IPS-NIHi7 (cell line): ENCODE measurements around the gene BTAF1.
"Not testable (repeated sequence)": the region's sequence is repeated elsewhere in the genome, so short reads cannot be mapped to it uniquely, and the experiment has no call there.

Experiments
- DNase-seq: peaks from one replicate; pipeline ENCODE4 v3.0.0; 2012; ENCODE audit warnings: mixed read lengths; ENCODE audit errors: extremely low spot score

The BTAF1 gene

DNA sequence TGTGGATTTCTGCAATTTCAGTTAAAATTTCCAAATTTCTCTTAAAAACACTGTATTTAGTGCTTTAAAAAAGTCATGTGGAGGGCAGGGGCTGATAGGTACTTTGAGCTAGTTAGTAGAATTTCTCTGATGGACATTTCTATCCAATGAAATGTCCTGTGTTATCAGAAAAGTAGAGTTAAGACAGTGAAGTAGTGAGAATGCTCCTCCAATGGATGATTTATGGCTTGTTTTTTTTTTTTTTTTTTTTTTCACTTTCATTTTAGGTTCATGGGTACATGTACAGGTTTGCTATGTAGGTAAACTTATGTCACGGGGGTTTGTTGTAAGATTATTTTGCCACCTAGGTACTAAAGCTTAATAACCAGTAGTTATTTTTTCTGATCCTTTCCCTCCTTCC is 55.0 kb downstream of the BTAF1 start:
- no peak for DNase-seq

GRCh38 chr10:91980319-91980718 is 56.7 kb downstream of the BTAF1 start:
- no peak for DNase-seq

DNA sequence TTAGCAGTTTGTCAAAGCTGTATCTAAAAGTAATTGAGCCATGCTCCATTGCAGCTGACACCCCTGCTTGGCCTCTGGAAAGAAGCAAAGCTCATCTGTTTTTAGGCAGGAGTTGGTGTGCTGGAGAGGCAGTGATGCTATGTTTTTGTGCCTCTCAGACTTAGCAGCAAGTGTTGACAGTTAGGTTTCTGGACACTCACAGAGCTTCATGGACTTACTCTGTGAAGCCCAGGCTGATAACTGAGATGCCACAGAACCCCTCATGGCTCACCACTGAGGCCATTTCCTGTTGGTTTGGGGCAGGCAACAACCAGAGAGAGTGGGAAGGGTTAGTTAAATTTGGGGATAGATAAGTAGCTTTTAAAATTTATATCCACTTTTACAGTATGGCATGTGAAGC is 59.8 kb downstream of the BTAF1 start:
- DNase-seq: no peak

- no peak for DNase-seq
Observed at GRCh38 chr10:91987397-91988037, 63.9 kb downstream of the BTAF1 start.

DNA sequence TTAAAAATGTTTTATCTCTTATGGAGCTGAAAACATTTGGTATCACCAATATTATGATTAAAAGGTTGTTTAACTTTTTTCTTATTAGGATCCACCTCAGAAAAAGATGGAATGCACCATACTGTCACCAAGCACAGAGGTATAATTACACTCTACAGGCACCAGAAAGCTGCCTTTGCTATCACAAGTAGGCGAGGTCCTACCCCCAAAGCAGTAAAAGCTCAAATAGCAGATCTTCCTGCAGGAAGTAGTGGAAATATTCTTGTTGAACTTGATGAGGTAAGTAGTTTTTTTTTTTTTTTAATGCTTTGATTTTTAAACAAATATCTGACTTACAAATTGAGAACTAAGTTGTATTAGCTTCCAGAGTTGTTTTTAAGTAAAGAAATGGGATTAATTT is 68.5 kb downstream of the BTAF1 start:
- DNase-seq: no peak

- no peak for DNase-seq
Observed at GRCh38 chr10:91996266-91996665, 72.7 kb downstream of the BTAF1 start.

DNA sequence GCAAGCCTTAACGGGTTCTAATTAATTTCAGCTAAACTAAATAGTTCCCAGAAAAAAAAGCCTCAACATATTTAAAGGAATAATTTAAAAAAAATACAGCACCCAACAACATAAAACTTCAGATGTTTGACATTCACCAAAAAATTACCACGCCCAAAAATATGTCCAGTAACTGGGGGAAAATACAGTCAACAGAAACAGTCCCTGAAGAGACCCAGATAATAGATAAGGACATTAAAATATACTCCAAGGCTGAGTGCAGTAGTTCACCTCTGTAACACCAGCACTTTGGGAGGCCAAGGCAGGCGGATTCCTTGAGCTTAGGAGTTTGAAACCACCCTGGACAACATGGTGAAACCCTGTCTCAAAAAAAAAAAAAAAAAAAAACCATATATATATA is 78.0 kb downstream of the BTAF1 start:
- DNase-seq: no peak

DNA sequence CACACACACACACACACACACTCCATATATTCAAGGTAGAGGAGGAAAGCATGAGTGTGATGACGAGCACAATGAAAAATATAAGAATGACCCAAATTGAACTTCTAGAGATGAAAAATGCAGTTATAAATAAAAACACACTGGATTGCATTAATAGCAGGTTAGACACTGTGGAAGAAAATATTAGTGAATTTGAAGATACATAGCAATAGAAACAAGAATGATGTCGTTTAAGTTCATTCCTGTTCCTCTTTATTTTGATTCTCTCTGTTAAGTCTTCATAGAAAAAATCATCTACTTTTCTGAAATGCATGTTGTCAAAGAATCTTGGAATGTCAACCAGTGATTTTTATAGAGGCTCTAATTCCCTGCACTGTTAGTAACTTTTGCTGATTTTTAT is 78.4 kb downstream of the BTAF1 start:
- no peak for DNase-seq

DNA sequence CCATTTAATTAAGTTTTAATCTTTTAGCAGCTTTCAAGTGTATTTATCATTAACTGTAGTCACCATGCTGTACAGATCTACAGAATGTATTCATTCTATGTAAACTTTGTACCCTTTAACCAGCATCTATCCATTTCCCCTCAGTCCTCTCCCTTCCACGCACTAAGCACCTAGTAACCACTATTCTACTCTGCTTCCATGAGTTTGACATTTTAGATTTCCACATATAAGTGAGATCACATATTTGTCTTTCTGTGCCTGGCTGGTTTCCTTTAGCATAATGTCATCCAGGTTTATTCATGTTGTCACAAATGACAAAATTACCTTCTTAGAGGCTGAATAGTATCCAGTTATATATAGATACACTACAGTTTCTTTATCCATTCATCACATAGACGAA is 79.7 kb downstream of the BTAF1 start:
- no peak for DNase-seq

- no peak for DNase-seq
Observed at GRCh38 chr10:92005978-92006377, 82.4 kb downstream of the BTAF1 start.

DNA sequence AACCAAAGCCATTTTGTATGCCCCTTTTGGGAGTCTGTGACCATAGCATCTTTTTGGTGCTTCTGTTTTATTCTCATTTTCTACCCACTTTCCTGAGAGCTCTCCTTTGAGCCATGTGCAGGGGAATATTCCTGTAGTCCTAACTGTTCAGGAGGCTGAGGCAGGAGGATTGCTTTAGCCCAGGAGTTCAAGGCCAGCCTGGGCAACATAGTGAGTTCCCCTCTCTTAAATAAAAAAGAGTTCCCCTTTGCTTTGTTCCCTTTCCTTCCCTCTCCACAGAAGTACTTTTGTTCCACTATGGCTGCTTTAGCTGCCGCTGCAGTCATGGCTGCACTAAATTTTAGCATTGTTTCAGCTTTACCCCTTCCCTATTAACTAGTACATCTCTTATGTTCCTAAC is 85.9 kb downstream of the BTAF1 start:
- no peak for DNase-seq

- no peak for DNase-seq
Observed at GRCh38 chr10:92010047-92010735, 86.6 kb downstream of the BTAF1 start.

GRCh38 chr10:92011560-92012214 is 88.1 kb downstream of the BTAF1 start:
- no peak for DNase-seq

GRCh38 chr10:92014620-92015019 is 91.0 kb downstream of the BTAF1 start:
- no peak for DNase-seq

- no peak for DNase-seq
Observed at GRCh38 chr10:92024700-92025099, 101.1 kb downstream of the BTAF1 start.

DNA sequence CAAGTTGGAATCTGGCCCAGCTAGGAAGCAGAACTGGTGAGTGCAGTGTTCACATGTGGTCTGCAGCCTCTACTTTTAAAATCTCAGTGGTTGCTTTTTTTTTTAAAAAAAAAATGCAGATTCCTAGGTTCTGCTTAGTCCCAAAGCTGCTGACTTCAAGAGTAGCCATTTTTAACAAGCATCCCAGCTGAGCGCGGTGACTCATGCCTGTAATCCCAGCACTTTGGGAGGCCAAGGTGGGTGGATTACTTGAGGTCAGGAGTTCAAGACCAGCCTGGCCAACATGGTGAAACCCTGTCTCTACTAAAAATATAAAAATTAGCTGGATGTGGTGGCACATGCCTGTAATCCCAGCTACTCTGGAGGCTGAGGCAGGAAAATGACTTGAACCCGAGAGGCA is 101.8 kb downstream of the BTAF1 start:
- DNase-seq: not testable (repeated sequence)

- DNase-seq: no peak
Observed at GRCh38 chr10:92027141-92027540, 103.6 kb downstream of the BTAF1 start.

- DNase-seq: no peak
Observed at GRCh38 chr10:92031580-92031979, 108.0 kb downstream of the BTAF1 start.

- DNase-seq: not testable (repeated sequence)
Observed at GRCh38 chr10:92033070-92033469, 109.5 kb downstream of the BTAF1 start.

GRCh38 chr10:92038949-92039348 is 115.4 kb downstream of the BTAF1 start:
- DNase-seq: no peak

DNA sequence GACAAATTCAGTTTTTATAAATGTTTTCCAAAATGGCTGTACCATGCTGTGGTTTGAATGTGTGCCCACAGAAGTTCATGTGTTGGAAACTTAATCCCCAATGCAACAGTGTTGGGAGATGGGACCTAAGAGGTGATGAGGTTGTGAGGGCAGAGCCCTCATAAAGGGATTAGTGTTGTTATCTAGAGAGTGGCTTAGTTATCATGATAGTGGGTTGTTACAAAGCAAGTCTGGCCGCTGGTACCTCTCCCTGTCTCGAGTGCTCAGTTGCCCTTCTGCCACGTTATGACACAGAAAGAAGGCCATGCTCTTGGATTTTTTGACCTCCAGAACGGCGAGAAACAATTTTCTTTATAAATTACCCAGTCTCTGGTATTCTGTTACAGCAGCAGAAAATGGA is 119.0 kb downstream of the BTAF1 start:
- DNase-seq: no peak

GRCh38 chr10:92045641-92046106 is 122.1 kb downstream of the BTAF1 start:
- DNase-seq: peak; percentile 53

- no peak for DNase-seq
Observed at GRCh38 chr10:92047215-92047614, 123.6 kb downstream of the BTAF1 start.
